Smooth muscle cell (in vitro differentiated cells): ENCODE results near the gene NEMP1. TPM values are rescaled to one million over a fixed set of nuclear protein-coding genes. Genes with fewer than 3 reads are reported as not detected.
A peak's percentile ranks its signal among the peaks of the same experiment; 100 is the strongest.

Source experiments
- DNase-seq: peaks from one replicate; lab custom pipeline; 2025; ENCODE audit not compliant: unreplicated experiment; lab: John Stamatoyannopoulos, UW
- H2AFZ ChIP-seq: fragments of 200-600 bp; sonication (generic); 2 replicates; pipeline ENCODE4 v1.6.0; 2016; ENCODE audit warnings: antibody characterized with exemption, low read depth, mild to moderate bottlenecking
- H3F3A ChIP-seq: fragments of 200-600 bp; sonication (generic); 2 replicates; pipeline ENCODE4 v1.6.0; 2017; ENCODE audit warnings: antibody characterized with exemption, low read depth
- H3K27ac ChIP-seq: fragments of 200-600 bp; sonication (generic); 2 replicates; pipeline ENCODE4 v1.5.1; 2016; ENCODE audit warnings: low read depth, mild to moderate bottlenecking
- H3K27me3 ChIP-seq: fragments of 200-600 bp; sonication (generic); 2 replicates; pipeline ENCODE4 v1.6.1; 2016; ENCODE audit warnings: low read depth, mild to moderate bottlenecking
- H3K36me3 ChIP-seq: fragments of 200-600 bp; sonication (generic); 2 replicates; pipeline ENCODE4 v1.5.1; 2016; ENCODE audit warnings: low read depth
- H3K4me1 ChIP-seq: fragments of 200-600 bp; sonication (generic); 2 replicates; pipeline ENCODE4 v1.5.1; 2016; ENCODE audit warnings: low read depth
- H3K4me2 ChIP-seq: fragments of 200-600 bp; sonication (generic); 2 replicates; pipeline ENCODE4 v1.6.0; 2016; ENCODE audit warnings: mild to moderate bottlenecking
- H3K4me3 ChIP-seq: fragments of 200-600 bp; sonication (generic); 2 replicates; pipeline ENCODE4 v1.5.1; 2016; ENCODE audit warnings: mild to moderate bottlenecking
- H3K79me2 ChIP-seq: fragments of 200-600 bp; sonication (generic); 2 replicates; pipeline ENCODE4 v1.6.0; 2016; ENCODE audit warnings: low read depth, mild to moderate bottlenecking
- H3K9ac ChIP-seq: fragments of 200-600 bp; sonication (generic); 2 replicates; pipeline ENCODE4 v1.6.0; 2016; ENCODE audit warnings: low read depth
- H3K9me3 ChIP-seq: fragments of 200-600 bp; sonication (generic); replicated peaks from 2 replicates; pipeline ENCODE4 v1.5.1; 2016; ENCODE audit warnings: low read depth
- H4K20me1 ChIP-seq: fragments of 200-600 bp; sonication (generic); 2 replicates; pipeline ENCODE4 v1.6.0; 2016; ENCODE audit warnings: low read depth
- WGBS: methylation state at CpG from one replicate; pipeline ENCODE4 v1.1.7; 2016; ENCODE audit warnings: low lambda C conversion rate; 5-methylcytosine and 5-hydroxymethylcytosine counted together
- polyA plus RNA-seq: library from polyadenylated mRNA; unstranded; fragments of >200 nt; fragmentation: Nextera tagmentation; extraction: Ambion mirVana; gene quantifications from 2 replicates; pipeline ENCODE4 v1.2.1, GENCODE V29; 2016
- total RNA-seq: library from RNA; depleted of rRNA; stranded (reverse); fragments of >200 nt; gene quantifications from 2 replicates; pipeline ENCODE4 v1.2.3, GENCODE V29; 2014
- TF ChIP-seq, protein P1 (sequence below): fragments of 200-600 bp; sonication (generic); IDR thresholded peaks from 2 replicates; pipeline ENCODE4 v1.5.1; 2017; ENCODE audit warnings: borderline replicate concordance, mild to moderate bottlenecking, antibody characterized with exemption; ENCODE audit not compliant: insufficient read depth, poor library complexity, severe bottlenecking

Gene NEMP1
- total RNA-seq = 8.9 and 12.6 TPM in 2 replicates
- 3.2 and 4.0 TPM in 2 replicates for polyA plus RNA-seq

DNA sequence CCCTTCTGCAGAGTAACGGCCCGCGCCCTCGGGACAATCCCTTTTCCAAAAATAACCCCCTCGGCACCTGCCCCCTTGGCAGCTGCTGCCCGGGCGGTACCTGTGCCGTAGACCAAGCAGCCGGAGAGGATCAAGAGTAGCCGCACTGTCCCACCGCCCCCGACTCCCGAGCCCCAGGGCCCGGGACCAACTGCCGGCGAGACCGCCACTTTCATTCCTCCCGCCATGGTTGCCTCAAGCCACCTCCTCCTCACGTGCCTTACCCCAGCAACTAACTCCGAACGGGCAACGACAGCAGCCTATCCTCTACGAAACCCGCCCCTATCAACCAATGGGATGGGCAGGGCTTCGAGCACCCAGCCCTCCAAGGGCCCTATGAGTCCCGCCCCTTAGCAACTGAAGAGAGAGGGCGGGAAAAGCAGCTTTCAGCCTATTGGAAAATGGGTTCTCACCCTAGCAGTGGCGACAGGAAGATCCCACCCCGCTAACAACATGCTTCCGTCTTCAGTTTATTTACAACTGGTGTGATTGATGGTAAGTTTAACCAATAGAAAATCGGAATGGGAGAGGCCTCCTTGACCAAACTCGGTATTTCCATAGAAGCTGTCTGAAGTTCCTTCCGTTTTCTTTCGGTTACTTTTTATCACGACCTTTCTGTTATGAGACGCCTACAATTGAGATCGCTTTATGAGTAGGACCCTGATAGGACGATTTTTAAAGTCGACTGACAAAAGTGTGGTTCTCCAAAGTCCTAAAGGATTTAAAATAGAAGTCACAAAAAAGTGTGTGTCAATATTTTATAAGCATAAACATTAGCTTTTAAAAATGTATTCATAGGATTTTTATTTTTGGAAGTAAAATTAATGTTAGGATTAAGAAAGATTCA, at the start of gene NEMP1:
TSS of gene NEMP1 (minus strand) at position 273 of the 886 bp plus-strand sequence. CDS start at position 227, 46 bp downstream.
- peak; percentile 77 for DNase-seq
- peak within 1 kb of the TSS; percentile 87 for H3K27ac ChIP-seq
- H3K79me2 ChIP-seq = peaks cover 37% of the 10 kb centered on the region
- no peaks in the 10 kb centered on the region for H3K27me3 ChIP-seq
- TF ChIP-seq, protein P1, sequence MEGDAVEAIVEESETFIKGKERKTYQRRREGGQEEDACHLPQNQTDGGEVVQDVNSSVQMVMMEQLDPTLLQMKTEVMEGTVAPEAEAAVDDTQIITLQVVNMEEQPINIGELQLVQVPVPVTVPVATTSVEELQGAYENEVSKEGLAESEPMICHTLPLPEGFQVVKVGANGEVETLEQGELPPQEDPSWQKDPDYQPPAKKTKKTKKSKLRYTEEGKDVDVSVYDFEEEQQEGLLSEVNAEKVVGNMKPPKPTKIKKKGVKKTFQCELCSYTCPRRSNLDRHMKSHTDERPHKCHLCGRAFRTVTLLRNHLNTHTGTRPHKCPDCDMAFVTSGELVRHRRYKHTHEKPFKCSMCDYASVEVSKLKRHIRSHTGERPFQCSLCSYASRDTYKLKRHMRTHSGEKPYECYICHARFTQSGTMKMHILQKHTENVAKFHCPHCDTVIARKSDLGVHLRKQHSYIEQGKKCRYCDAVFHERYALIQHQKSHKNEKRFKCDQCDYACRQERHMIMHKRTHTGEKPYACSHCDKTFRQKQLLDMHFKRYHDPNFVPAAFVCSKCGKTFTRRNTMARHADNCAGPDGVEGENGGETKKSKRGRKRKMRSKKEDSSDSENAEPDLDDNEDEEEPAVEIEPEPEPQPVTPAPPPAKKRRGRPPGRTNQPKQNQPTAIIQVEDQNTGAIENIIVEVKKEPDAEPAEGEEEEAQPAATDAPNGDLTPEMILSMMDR = no peak
- peak within 1 kb of the TSS; percentile 87 for H3K9ac ChIP-seq
- under 1% methylated on average over 38 of the region's 39 CpGs for WGBS
- H2AFZ ChIP-seq = peak within 1 kb of the TSS; percentile 82
- H3K36me3 ChIP-seq = no peaks in the 10 kb centered on the region
- peaks cover 8% of the 10 kb centered on the region for H3F3A ChIP-seq
- H3K4me2 ChIP-seq = peak within 1 kb of the TSS; percentile 92
- no peaks in the 10 kb centered on the region for H4K20me1 ChIP-seq
- peaks cover 12% of the 10 kb centered on the region for H3K4me1 ChIP-seq
- peak within 1 kb of the TSS; percentile 70 for H3K4me3 ChIP-seq
- no peaks in the 10 kb centered on the region for H3K9me3 ChIP-seq

- under 1% methylated on average over 18 of the region's 57 CpGs for WGBS
- TF ChIP-seq, protein P1 = no peak
- DNase-seq = peak; percentile 95
- H3K36me3 ChIP-seq = no peaks in the 10 kb centered on the region
- H2AFZ ChIP-seq = peak within 1 kb of the TSS; percentile 96
- peak within 1 kb of the TSS; percentile 100 for H3K4me2 ChIP-seq
- H3K9me3 ChIP-seq = no peaks in the 10 kb centered on the region
- H3K27me3 ChIP-seq = no peaks in the 10 kb centered on the region
- peak within 1 kb of the TSS; percentile 91 for H3K9ac ChIP-seq
- peaks cover 34% of the 10 kb centered on the region for H3K4me1 ChIP-seq
- H4K20me1 ChIP-seq = peaks cover 37% of the 10 kb centered on the region
- peak within 1 kb of the TSS; percentile 92 for H3K27ac ChIP-seq
- H3F3A ChIP-seq = peaks cover 13% of the 10 kb centered on the region
- peak within 1 kb of the TSS; percentile 97 for H3K4me3 ChIP-seq
- H3K79me2 ChIP-seq = peaks cover 47% of the 10 kb centered on the region
Measured at GRCh38 chr12:57127726-57128518, 49.3 kb upstream of the NEMP1 start, which contains the start of gene LRP1. TSS of gene LRP1 (plus strand) at chr12:57128483. CDS start at chr12:57128965, 482 bp downstream.

DNA sequence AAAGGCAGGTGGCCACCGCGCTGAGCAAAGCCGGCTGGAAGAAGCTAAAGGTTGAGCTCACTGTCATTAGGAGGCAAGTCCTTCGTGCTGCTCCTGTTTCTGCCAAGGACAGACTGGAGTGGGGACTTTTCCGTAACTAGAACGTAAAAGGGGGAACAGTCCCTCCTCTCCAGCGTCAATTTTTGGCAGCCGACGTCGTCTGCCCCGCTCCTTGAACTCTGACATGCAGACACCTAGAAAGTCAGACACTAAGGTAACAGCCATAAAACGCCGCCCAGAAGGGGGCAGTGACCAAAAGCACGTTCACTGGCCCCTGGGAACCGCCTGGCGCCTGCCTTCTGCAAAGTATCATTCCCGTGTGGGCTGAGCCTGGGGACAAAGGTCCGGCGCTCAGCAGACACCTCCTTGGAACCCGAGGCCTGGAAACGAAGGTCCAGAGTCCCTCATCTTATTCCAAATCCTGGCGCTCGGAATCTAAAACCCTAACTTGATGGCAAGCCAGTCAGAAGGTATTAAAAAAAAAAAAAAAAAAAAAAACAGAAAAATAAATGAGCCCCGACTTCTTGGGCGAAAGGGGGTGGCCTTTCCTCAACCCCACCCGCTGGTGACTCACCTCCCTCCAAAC, 48.6 kb upstream of the NEMP1 start:
- 6% methylated on average over 26 of the region's 26 CpGs for WGBS
- Histone ChIP-seq H3F3A (peaks cover 7% of the 10 kb centered on the region), H3K27ac (peak overlapping the region; percentile 92), H3K9me3 (no peaks in the 10 kb centered on the region), H4K20me1 (peaks cover 30% of the 10 kb centered on the region), H3K4me2 (peak overlapping the region; percentile 100), H3K27me3 (no peaks in the 10 kb centered on the region), H3K79me2 (peaks cover 39% of the 10 kb centered on the region), H3K36me3 (no peaks in the 10 kb centered on the region), H3K9ac (peak overlapping the region; percentile 91), H3K4me3 (peak overlapping the region; percentile 97), H3K4me1 (peaks cover 27% of the 10 kb centered on the region), H2AFZ (peak overlapping the region; percentile 96)
- DNase-seq = peak; percentile 39
- TF ChIP-seq, protein P1 = peak; percentile 4
